HepG2 (cell line): ENCODE measurements around the gene CTSW. TPM values are rescaled to one million over a fixed set of nuclear protein-coding genes. Genes with fewer than 3 reads are reported as not detected.

ENCODE experiments used
- ATAC-seq: fragments of 200-7000 bp; cut with Tn5 transposase; 3 replicates; pipeline ENCODE4 v1.9.1; 2020; ENCODE audit warnings: mild to moderate bottlenecking, moderate library complexity
- BruUV-seq: library from RNA; stranded (reverse); fragments of 400-500 nt; replicated peaks from 2 replicates; lab custom pipeline; 2021; lab: Mats Ljungman, UMichigan
- CTCF ChIA-PET: fragments of 300-600 bp; formaldehyde crosslinking; extraction: SDS; loops from one replicate; lab custom pipeline; 2021; ENCODE audit warnings: low total read pairs, inconsistent platforms, low intra/inter-chr PET ratio; lab: Yijun Ruan, JAX
- POLR2A ChIA-PET: fragments of 350-600 bp; sonication (Branson Sonifier 250); formaldehyde crosslinking; loops from one replicate; lab custom pipeline; 2020; ENCODE audit warnings: antibody characterized with exemption, inconsistent platforms; lab: Yijun Ruan, JAX
- DNase-seq: peaks from one replicate; pipeline ENCODE4 v3.0.0-alpha.2; 2015; ENCODE audit warnings: low spot score
- FAIRE-seq: peaks from 3 replicates; lab custom pipeline; 2011; peaks lifted over from hg19 to GRCh38; lab: Jason Lieb, UNC
- H2AFZ ChIP-seq: one replicate; pipeline ENCODE4 v1.6.1; 2011; ENCODE audit warnings: low read length, inconsistent platforms
- H3K27ac ChIP-seq: fragments of 300-600 bp; 3 replicates; pipeline ENCODE4 v1.8.0; 2011; ENCODE audit warnings: mixed run types, mild to moderate bottlenecking, mixed read lengths, low read length, inconsistent platforms; ENCODE audit not compliant: insufficient read depth; ENCODE audit errors: extremely low read length
- H3K27me3 ChIP-seq, 2 experiments: fragments of 200-600 bp in 1 of 2; 2 replicates in 1 of 2; 3 replicates in 1 of 2; pipeline versions ENCODE4 v1.6.0 to v1.8.0; 2011; ENCODE audit warnings: low read length in 2 of 2, mild to moderate bottlenecking in 2 of 2, moderate library complexity in 2 of 2, inconsistent platforms in 1 of 2; ENCODE audit not compliant: insufficient read depth in 2 of 2, control insufficient read depth in 1 of 2
- H3K36me3 ChIP-seq, 2 experiments: fragments of 200-600 bp in 1 of 2; replicated peaks in 1 of 2; 2 replicates in 1 of 2; 3 replicates in 1 of 2; pipeline versions ENCODE4 v1.5.1 to v1.8.0; 2011; ENCODE audit warnings: low read length in 2 of 2, inconsistent platforms in 1 of 2; ENCODE audit not compliant: insufficient read depth in 2 of 2, control insufficient read depth in 1 of 2
- H3K4me1 ChIP-seq: 2 replicates; pipeline ENCODE4 v1.5.1; 2012; ENCODE audit warnings: low read length, inconsistent platforms; ENCODE audit not compliant: insufficient read depth
- H3K4me2 ChIP-seq: 2 replicates; pipeline ENCODE4 v1.6.0; 2011; ENCODE audit warnings: low read depth, low read length, inconsistent platforms
- H3K4me3 ChIP-seq, 3 experiments: fragments of 200-600 bp in 1 of 3; sonication (generic), shearing (Covaris generic) in 1 of 3; replicated peaks in 1 of 3; 2 replicates each; pipeline ENCODE4 v1.5.1; 2011 to 2016; ENCODE audit warnings: low read length in 3 of 3, inconsistent platforms in 2 of 3, low read depth in 2 of 3, mild to moderate bottlenecking in 2 of 3, control low read depth in 1 of 3, mixed read lengths in 1 of 3; ENCODE audit not compliant: insufficient read depth in 1 of 3
- H3K79me2 ChIP-seq: one replicate; pipeline ENCODE4 v1.6.1; 2011; ENCODE audit warnings: low read length, inconsistent platforms; ENCODE audit not compliant: insufficient read depth
- H3K9ac ChIP-seq: 2 replicates; pipeline ENCODE4 v1.6.0; 2011; ENCODE audit warnings: mild to moderate bottlenecking, low read depth, low read length, inconsistent platforms; ENCODE audit not compliant: insufficient read depth
- H3K9me3 ChIP-seq: 2 replicates; pipeline ENCODE4 v1.5.1; 2012; ENCODE audit warnings: mild to moderate bottlenecking, low read length
- H4K20me1 ChIP-seq: 2 replicates; pipeline ENCODE4 v1.6.0; 2011; ENCODE audit warnings: inconsistent platforms, mild to moderate bottlenecking, low read length, moderate library complexity; ENCODE audit not compliant: insufficient read depth
- BRCA1 ChIP-seq: sonication (generic); formaldehyde crosslinking; IDR thresholded peaks from 2 replicates; pipeline ENCODE4 v1.4.0; 2020; ENCODE audit warnings: missing genetic modification reagents
- EP300 ChIP-seq, 3 experiments: sonication (generic) in 1 of 3; formaldehyde crosslinking in 1 of 3; IDR thresholded peaks; 2 replicates each; pipeline versions ENCODE4 v1.5.1 to v1.6.1; 2011 to 2020; ENCODE audit warnings: low read depth in 2 of 3, low read length in 2 of 3, borderline replicate concordance in 1 of 3, improper control_type of control experiment in 1 of 3, mild to moderate bottlenecking in 1 of 3, missing genetic modification reagents in 1 of 3, moderate library complexity in 1 of 3
- USF2 ChIP-seq, 2 experiments: sonication (generic) in 1 of 2; formaldehyde crosslinking in 1 of 2; IDR thresholded peaks; 2 replicates each; pipeline versions ENCODE4 v1.5.1 to v1.6.1; 2011 to 2020; ENCODE audit warnings: borderline replicate concordance in 1 of 2, low read depth in 1 of 2, low read length in 1 of 2, mild to moderate bottlenecking in 1 of 2, missing genetic modification reagents in 1 of 2, moderate library complexity in 1 of 2
- ZNF18 ChIP-seq: sonication (generic); formaldehyde crosslinking; IDR thresholded peaks from 2 replicates; pipeline ENCODE4 v1.8.0; 2022; ENCODE audit warnings: mild to moderate bottlenecking, missing genetic modification reagents; ENCODE audit not compliant: insufficient replicate concordance
- ZNF441 ChIP-seq: sonication (generic); formaldehyde crosslinking; IDR thresholded peaks from 2 replicates; pipeline ENCODE4 v1.7.0; 2021; ENCODE audit warnings: missing genetic modification reagents, borderline replicate concordance
- WGBS: methylation state at CpG from one replicate; pipeline ENCODE4 v1.1.6; 2017; ENCODE audit warnings: low lambda C conversion rate; 5-methylcytosine and 5-hydroxymethylcytosine counted together
- in situ Hi-C: cut with HindIII; loops from 2 replicates; pipeline ENCODE4 v1.10.0; 2017; ENCODE audit warnings: low pct_unique_long_range_greater_than_20kb; ENCODE audit not compliant: extremely low pct_ligation_motif_present
- intact Hi-C: fragments of 100-400 bp; cut with micrococcal nuclease; formaldehyde crosslinking; loops from one replicate; pipeline ENCODE4 v1.10.0; 2022; ENCODE audit not compliant: unreplicated experiment
- polyA plus RNA-seq, 8 experiments: library from polyadenylated mRNA; depleted of rRNA in 3 of 8; stranded (reverse) in 7 of 8; unstranded in 1 of 8; fragments of >200 nt; fragmentation: Illumina TruSeq in 4 of 8; extraction: Trizol in 4 of 8; gene quantifications; 2 replicates each; pipeline versions ENCODE4 v1.2.1 to v1.2.3, GENCODE V29; 2011 to 2016; ENCODE audit warnings: low read depth in 4 of 8, missing spikeins in 1 of 8, mixed read lengths in 1 of 8; ENCODE audit not compliant: insufficient read depth in 1 of 8
- total RNA-seq, 5 experiments: library from RNA; depleted of rRNA; stranded (reverse); fragments of >200 nt; fragmentation: Illumina TruSeq; extraction: Trizol; gene quantifications; 2 replicates each; pipeline ENCODE4 v1.2.3, GENCODE V29; 2016; ENCODE audit warnings: low read depth in 1 of 5

Gene CTSW
- total and polyA plus RNA-seq, 2 of the 13 experiments (the other 11 are each of a cell fraction or from before 2014, with no cell fraction given) = 0.09 TPM; not detected in 1

GRCh38 chr11:65931773-65932557, 52.3 kb downstream of the CTSW start (continued):
- no peak for TF ChIP-seq EP300 (IDR thresholded peaks at IDR 0.05; ENCODE audit: low read depth in 2 of 2, low read length in 2 of 2)
- no peak for TF ChIP-seq EP300 (CRISPR knock-in tag; IDR thresholded peaks at IDR 0.05; ENCODE audit: borderline replicate concordance)
- TF ChIP-seq BRCA1 (CRISPR knock-in tag) = no peak

- ChIA-PET CTCF (interaction anchor here (1.6 kb wide), 1 partner anchor 56 kb away, joined by 5 read pairs; no protein-coding TSS in a partner anchor), POLR2A (interaction anchor here (1.0 kb wide), 1 partner anchor 28 kb away, joined by 3 read pairs; no protein-coding TSS in a partner anchor)
- TF ChIP-seq ZNF18 (CRISPR knock-in tag) = no peak
- TF ChIP-seq ZNF441 (CRISPR knock-in tag) = peak; percentile 98
- peak; percentile 54 for TF ChIP-seq USF2 (IDR thresholded peaks at IDR 0.05; ENCODE audit: low read depth, low read length)
- peak; percentile 72; the same call in 1 of the 2 replicates for TF ChIP-seq USF2 (CRISPR knock-in tag; IDR thresholded peaks at IDR 0.05; ENCODE audit: borderline replicate concordance)
- peaks cover 46% of the 10 kb centered on the region for H3K4me1 ChIP-seq
- no peak overlapping the region for H3K4me3 ChIP-seq
- no peaks in the 10 kb centered on the region for H3K79me2 ChIP-seq
- H3K9ac ChIP-seq = no peak overlapping the region
- H3K27me3 ChIP-seq = peaks cover 0 to 3% of the 10 kb centered on the region in 2 experiments; a peak in 1 of 5 replicates
- H2AFZ ChIP-seq = no peak overlapping the region
- no peaks in the 10 kb centered on the region for H3K9me3 ChIP-seq
- in situ Hi-C loops (no loop called here), intact Hi-C loops (loop anchor here (5.0 kb wide), 1 partner anchor 45 kb away; the partner anchor contains the start of gene FIBP)
- ATAC-seq (no peak), FAIRE-seq (no peak), DNase-seq (no peak)
- 22% methylated on average over 9 of the region's 9 CpGs for WGBS
- no peaks in the 10 kb centered on the region for H4K20me1 ChIP-seq
- no peak overlapping the region for H3K27ac ChIP-seq
- H3K4me2 ChIP-seq = peak overlapping the region; percentile 18; the same call in 1 of the 2 replicates
- BruUV-seq = no TSS peak
- H3K36me3 ChIP-seq = no peaks in the 10 kb centered on the region
These were observed 52.9 kb downstream of the CTSW start for GRCh38 chr11:65932558-65932919.

Other genes with a start within 250 kb of the CTSW start
- 5.4 and 5.8 TPM in 2 replicates for gene SIPA1, start 241.7 kb upstream of the CTSW start, total RNA-seq (2016; rRNA removed; fragmentation: Illumina TruSeq; extraction: Trizol)
- gene SIPA1, start 241.7 kb upstream of the CTSW start, polyA plus RNA-seq (2011; rRNA removed) = 7.7 and 9.1 TPM in 2 replicates
- gene RELA, start 216.9 kb upstream of the CTSW start, total RNA-seq (2016; rRNA removed; fragmentation: Illumina TruSeq; extraction: Trizol) = 18.7 and 21.4 TPM in 2 replicates
- 40.5 and 51.0 TPM in 2 replicates for gene RELA, start 216.9 kb upstream of the CTSW start, polyA plus RNA-seq (2011; rRNA removed)
- 45.4 and 48.3 TPM in 2 replicates for gene KAT5, start 167.6 kb upstream of the CTSW start, total RNA-seq (2016; rRNA removed; fragmentation: Illumina TruSeq; extraction: Trizol)
- 34.4 and 35.2 TPM in 2 replicates for gene KAT5, start 167.6 kb upstream of the CTSW start, polyA plus RNA-seq (2011; rRNA removed)
- gene RNASEH2C, start 159.0 kb upstream of the CTSW start, total RNA-seq (2016; rRNA removed; fragmentation: Illumina TruSeq; extraction: Trizol) = 50.9 and 65.1 TPM in 2 replicates
- 24.6 and 27.4 TPM in 2 replicates for gene RNASEH2C, start 159.0 kb upstream of the CTSW start, polyA plus RNA-seq (2011; rRNA removed)
- gene AP5B1, start 98.9 kb upstream of the CTSW start, total RNA-seq (2016; rRNA removed; fragmentation: Illumina TruSeq; extraction: Trizol) = 3.8 and 4.4 TPM in 2 replicates
- 1.7 and 2.8 TPM in 2 replicates for gene AP5B1, start 98.9 kb upstream of the CTSW start, polyA plus RNA-seq (2011; rRNA removed)
- not detected in 2 replicates for gene OVOL1, start 92.8 kb upstream of the CTSW start, total RNA-seq (2016; rRNA removed; fragmentation: Illumina TruSeq; extraction: Trizol)
- 0.01 and 0.04 TPM in 2 replicates for gene OVOL1, start 92.8 kb upstream of the CTSW start, polyA plus RNA-seq (2011; rRNA removed)
- 0.09 TPM in 1 of 2 replicates, not detected in the other for gene SNX32, start 45.9 kb upstream of the CTSW start, total RNA-seq (2016; rRNA removed; fragmentation: Illumina TruSeq; extraction: Trizol)
- gene SNX32, start 45.9 kb upstream of the CTSW start, polyA plus RNA-seq (2011; rRNA removed) = 0.29 and 0.34 TPM in 2 replicates
- gene CFL1, start 21.7 kb upstream of the CTSW start, total RNA-seq (2016; rRNA removed; fragmentation: Illumina TruSeq; extraction: Trizol) = 383 and 458 TPM in 2 replicates
- gene CFL1, start 21.7 kb upstream of the CTSW start, polyA plus RNA-seq (2011; rRNA removed) = 347 and 379 TPM in 2 replicates
- gene MUS81, start 19.4 kb upstream of the CTSW start, total RNA-seq (2016; rRNA removed; fragmentation: Illumina TruSeq; extraction: Trizol) = 13.2 and 25.6 TPM in 2 replicates
- gene MUS81, start 19.4 kb upstream of the CTSW start, polyA plus RNA-seq (2011; rRNA removed) = 30.2 and 43.6 TPM in 2 replicates
- 3.7 and 7.4 TPM in 2 replicates for gene EFEMP2, start 7.0 kb upstream of the CTSW start, total RNA-seq (2016; rRNA removed; fragmentation: Illumina TruSeq; extraction: Trizol)
- gene EFEMP2, start 7.0 kb upstream of the CTSW start, polyA plus RNA-seq (2011; rRNA removed) = 29.7 and 34.3 TPM in 2 replicates
- 62.1 and 66.0 TPM in 2 replicates for gene FIBP, start 8.6 kb downstream of the CTSW start, total RNA-seq (2016; rRNA removed; fragmentation: Illumina TruSeq; extraction: Trizol)
- 42.9 and 55.3 TPM in 2 replicates for gene FIBP, start 8.6 kb downstream of the CTSW start, polyA plus RNA-seq (2011; rRNA removed)
- gene CCDC85B, start 10.8 kb downstream of the CTSW start, total RNA-seq (2016; rRNA removed; fragmentation: Illumina TruSeq; extraction: Trizol) = 15.7 and 19.5 TPM in 2 replicates
- gene CCDC85B, start 10.8 kb downstream of the CTSW start, polyA plus RNA-seq (2011; rRNA removed) = 8.2 and 11.4 TPM in 2 replicates
- gene FOSL1, start 20.6 kb downstream of the CTSW start, total RNA-seq (2016; rRNA removed; fragmentation: Illumina TruSeq; extraction: Trizol) = 3.1 and 4.0 TPM in 2 replicates
- 2.8 and 4.1 TPM in 2 replicates for gene FOSL1, start 20.6 kb downstream of the CTSW start, polyA plus RNA-seq (2011; rRNA removed)
- 8.4 and 10.0 TPM in 2 replicates for gene C11orf68, start 39.2 kb downstream of the CTSW start, total RNA-seq (2016; rRNA removed; fragmentation: Illumina TruSeq; extraction: Trizol)
- 28.3 and 37.2 TPM in 2 replicates for gene C11orf68, start 39.2 kb downstream of the CTSW start, polyA plus RNA-seq (2011; rRNA removed)
- gene DRAP1, start 39.6 kb downstream of the CTSW start, total RNA-seq (2016; rRNA removed; fragmentation: Illumina TruSeq; extraction: Trizol) = 31.5 and 52.3 TPM in 2 replicates
- 44.6 and 46.8 TPM in 2 replicates for gene DRAP1, start 39.6 kb downstream of the CTSW start, polyA plus RNA-seq (2011; rRNA removed)
- gene TSGA10IP, start 65.6 kb downstream of the CTSW start, total RNA-seq (2016; rRNA removed; fragmentation: Illumina TruSeq; extraction: Trizol) = not detected in 2 replicates
- gene TSGA10IP, start 65.6 kb downstream of the CTSW start, polyA plus RNA-seq (2011; rRNA removed) = 0.07 TPM in 1 of 2 replicates, not detected in the other
- gene SART1, start 81.9 kb downstream of the CTSW start, total RNA-seq (2016; rRNA removed; fragmentation: Illumina TruSeq; extraction: Trizol) = 18.1 and 22.5 TPM in 2 replicates
- gene SART1, start 81.9 kb downstream of the CTSW start, polyA plus RNA-seq (2011; rRNA removed) = 11.3 and 13.1 TPM in 2 replicates
- gene EIF1AD, start 122.3 kb downstream of the CTSW start, total RNA-seq (2016; rRNA removed; fragmentation: Illumina TruSeq; extraction: Trizol) = 30.8 and 45.9 TPM in 2 replicates
- gene EIF1AD, start 122.3 kb downstream of the CTSW start, polyA plus RNA-seq (2011; rRNA removed) = 18.2 and 24.0 TPM in 2 replicates
- 40.5 and 45.9 TPM in 2 replicates for gene BANF1, start 122.7 kb downstream of the CTSW start, total RNA-seq (2016; rRNA removed; fragmentation: Illumina TruSeq; extraction: Trizol)
- 75.9 and 86.5 TPM in 2 replicates for gene BANF1, start 122.7 kb downstream of the CTSW start, polyA plus RNA-seq (2011; rRNA removed)
- gene CST6, start 132.2 kb downstream of the CTSW start, total RNA-seq (2016; rRNA removed; fragmentation: Illumina TruSeq; extraction: Trizol) = not detected in 2 replicates
- not detected in 2 replicates for gene CST6, start 132.2 kb downstream of the CTSW start, polyA plus RNA-seq (2011; rRNA removed)
- gene CATSPER1, start 146.6 kb downstream of the CTSW start, total RNA-seq (2016; rRNA removed; fragmentation: Illumina TruSeq; extraction: Trizol) = not detected in 2 replicates
- gene CATSPER1, start 146.6 kb downstream of the CTSW start, polyA plus RNA-seq (2011; rRNA removed) = 0.04 and 0.17 TPM in 2 replicates
- not detected in 2 replicates for gene GAL3ST3, start 169.3 kb downstream of the CTSW start, total RNA-seq (2016; rRNA removed; fragmentation: Illumina TruSeq; extraction: Trizol)
- gene GAL3ST3, start 169.3 kb downstream of the CTSW start, polyA plus RNA-seq (2011; rRNA removed) = not detected in 2 replicates
- gene SF3B2, start 172.5 kb downstream of the CTSW start, total RNA-seq (2016; rRNA removed; fragmentation: Illumina TruSeq; extraction: Trizol) = 153 and 162 TPM in 2 replicates
- gene SF3B2, start 172.5 kb downstream of the CTSW start, polyA plus RNA-seq (2011; rRNA removed) = 70.0 and 70.4 TPM in 2 replicates
- 7.6 and 12.2 TPM in 2 replicates for gene PACS1, start 190.4 kb downstream of the CTSW start, total RNA-seq (2016; rRNA removed; fragmentation: Illumina TruSeq; extraction: Trizol)
- gene PACS1, start 190.4 kb downstream of the CTSW start, polyA plus RNA-seq (2011; rRNA removed) = 8.6 and 11.9 TPM in 2 replicates